IMR-90 (cell line): Measurements from ENCODE around the gene YAF2. TPM values are rescaled to one million over a fixed set of nuclear protein-coding genes. Genes with fewer than 3 reads are reported as not detected.

ENCODE experiments used
- ATAC-seq: fragments of 200-7000 bp; cut with Tn5 transposase; 2 replicates; pipeline ENCODE4 v1.9.1; 2020; ENCODE audit warnings: low read depth, mild to moderate bottlenecking, moderate library complexity
- BruUV-seq: library from RNA; stranded (reverse); fragments of 400-500 nt; replicated peaks from 2 replicates; lab custom pipeline; 2021; lab: Mats Ljungman, UMichigan
- CTCF ChIA-PET: fragments of 300-600 bp; formaldehyde crosslinking; extraction: SDS; loops from one replicate; lab custom pipeline; 2021; ENCODE audit warnings: antibody characterized with exemption; lab: Yijun Ruan, JAX
- POLR2A ChIA-PET: fragments of 300-600 bp; sonication (Branson Sonifier 250); formaldehyde crosslinking; loops from one replicate; lab custom pipeline; 2022; ENCODE audit warnings: antibody characterized with exemption; ENCODE audit not compliant: unreplicated experiment; lab: Charles Lee
- DNase-seq: peaks from one replicate; pipeline ENCODE4 v3.0.0; 2013
- H2AFZ ChIP-seq: replicated peaks from 2 replicates; pipeline ENCODE3; 2013; ENCODE audit warnings: low read length, mild to moderate bottlenecking; ENCODE audit not compliant: poor library complexity
- H2AK5ac ChIP-seq: 2 replicates; pipeline ENCODE4 v1.6.1; 2013; ENCODE audit warnings: low read depth, low read length, inconsistent platforms
- H2AK9ac ChIP-seq: replicated peaks from 2 replicates; pipeline ENCODE3; 2013; ENCODE audit warnings: mild to moderate bottlenecking, low read depth, low read length, moderate library complexity; ENCODE audit not compliant: poor library complexity
- H2BK120ac ChIP-seq: 2 replicates; pipeline ENCODE4 v1.6.1; 2013; ENCODE audit warnings: low read depth, low read length, inconsistent platforms
- H2BK15ac ChIP-seq: 3 replicates; pipeline ENCODE4 v1.6.1; 2013; ENCODE audit warnings: low read depth, low read length, inconsistent platforms
- H2BK20ac ChIP-seq: 2 replicates; pipeline ENCODE4 v1.6.1; 2013; ENCODE audit warnings: low read depth, mild to moderate bottlenecking, inconsistent platforms, low read length, moderate library complexity
- H2BK5ac ChIP-seq: 2 replicates; pipeline ENCODE4 v1.6.1; 2013; ENCODE audit warnings: mild to moderate bottlenecking, low read depth, low read length, inconsistent platforms; ENCODE audit not compliant: poor library complexity, severe bottlenecking
- H3K14ac ChIP-seq: replicated peaks from 2 replicates; pipeline ENCODE4 v1.6.1; 2013; ENCODE audit warnings: low read depth, low read length, inconsistent platforms
- H3K18ac ChIP-seq: 2 replicates; pipeline ENCODE4 v1.6.1; 2013; ENCODE audit warnings: low read depth, low read length, control low read depth
- H3K23ac ChIP-seq: 2 replicates; pipeline ENCODE4 v1.6.1; 2013; ENCODE audit warnings: low read depth, low read length, inconsistent platforms
- H3K27ac ChIP-seq: 2 replicates; pipeline ENCODE4 v1.5.1; 2013; ENCODE audit warnings: mild to moderate bottlenecking, control low read depth, low read length; ENCODE audit not compliant: insufficient read depth
- H3K27me3 ChIP-seq: 2 replicates; pipeline ENCODE4 v1.6.1; 2013; ENCODE audit warnings: low read length; ENCODE audit not compliant: control insufficient read depth, insufficient read depth
- H3K36me3 ChIP-seq: 2 replicates; pipeline ENCODE4 v1.6.1; 2013; ENCODE audit warnings: low read length, mixed read lengths; ENCODE audit not compliant: control insufficient read depth, insufficient read depth
- H3K4ac ChIP-seq: 2 replicates; pipeline ENCODE4 v1.6.1; 2013; ENCODE audit warnings: low read depth, low read length, inconsistent platforms
- H3K4me1 ChIP-seq: 2 replicates; pipeline ENCODE4 v1.6.1; 2013; ENCODE audit warnings: low read length, mixed read lengths; ENCODE audit not compliant: control insufficient read depth, insufficient read depth
- H3K4me2 ChIP-seq: 2 replicates; pipeline ENCODE4 v1.6.1; 2013; ENCODE audit warnings: low read depth, mild to moderate bottlenecking, control low read depth, low read length, moderate library complexity
- H3K4me3 ChIP-seq: 2 replicates; pipeline ENCODE4 v1.5.1; 2013; ENCODE audit warnings: low read depth, mild to moderate bottlenecking, control low read depth, low read length, moderate library complexity; ENCODE audit not compliant: insufficient read depth
- H3K56ac ChIP-seq: 2 replicates; pipeline ENCODE4 v1.6.1; 2013; ENCODE audit warnings: low read length, inconsistent platforms; ENCODE audit not compliant: insufficient read depth; ENCODE audit errors: extremely low read depth
- H3K79me1 ChIP-seq, 2 experiments: 2 replicates each; pipeline ENCODE4 v1.6.1; 2013; ENCODE audit warnings: low read length in 2 of 2, inconsistent platforms in 1 of 2, low read depth in 1 of 2
- H3K9ac ChIP-seq: 2 replicates; pipeline ENCODE4 v1.6.1; 2013; ENCODE audit warnings: low read depth, low read length, control low read depth
- H3K9me1 ChIP-seq: 2 replicates; pipeline ENCODE4 v1.6.1; 2013; ENCODE audit warnings: low read length, inconsistent platforms; ENCODE audit not compliant: insufficient read depth
- H3K9me3 ChIP-seq: 2 replicates; pipeline ENCODE4 v1.6.1; 2013; ENCODE audit warnings: low read length; ENCODE audit not compliant: control insufficient read depth, insufficient read depth
- H4K20me1 ChIP-seq: 2 replicates; pipeline ENCODE4 v1.6.1; 2013; ENCODE audit warnings: low read length, inconsistent platforms; ENCODE audit not compliant: insufficient read depth
- H4K5ac ChIP-seq: 2 replicates; pipeline ENCODE4 v1.6.1; 2013; ENCODE audit warnings: mild to moderate bottlenecking, low read depth, low read length, control low read depth
- H4K8ac ChIP-seq, 2 experiments: 2 replicates each; pipeline ENCODE4 v1.6.1; 2013; ENCODE audit warnings: low read depth in 2 of 2, low read length in 2 of 2, control low read depth in 1 of 2, inconsistent platforms in 1 of 2
- H4K91ac ChIP-seq: 2 replicates; pipeline ENCODE4 v1.6.1; 2013; ENCODE audit warnings: low read depth, low read length, inconsistent platforms; ENCODE audit not compliant: insufficient read depth
- CHD1 ChIP-seq: IDR thresholded peaks from 2 replicates; pipeline ENCODE4 v1.6.1; 2012; ENCODE audit warnings: low read depth, low read length, improper control_type of control experiment
- MAZ ChIP-seq: IDR thresholded peaks from 2 replicates; pipeline ENCODE4 v1.6.1; 2012; ENCODE audit warnings: low read depth, mild to moderate bottlenecking, low read length, improper control_type of control experiment, moderate library complexity, borderline replicate concordance
- RFX5 ChIP-seq: IDR thresholded peaks from 2 replicates; pipeline ENCODE4 v1.8.0; 2012; ENCODE audit warnings: low read depth, mild to moderate bottlenecking, low read length, moderate library complexity
- USF2 ChIP-seq: fragments of 150-350 bp; IDR thresholded peaks from 2 replicates; pipeline ENCODE4 v1.6.1; 2017; ENCODE audit warnings: mild to moderate bottlenecking, antibody characterized with exemption, low read length, low read depth
- WGBS, 2 experiments: methylation state at CpG; one replicate each; pipeline versions ENCODE4 v1.1.5 to v1.1.7; 2013; ENCODE audit warnings: missing lambda C conversion rate in 2 of 2; ENCODE audit not compliant: insufficient read length in 1 of 2; ENCODE audit errors: extremely low coverage in 2 of 2; 5-methylcytosine and 5-hydroxymethylcytosine counted together
- dilution Hi-C: fragments of 300-500 bp; cut with HindIII; formaldehyde crosslinking; loops from one replicate; pipeline ENCODE4 v1.14.3; 2018; ENCODE audit warnings: low sequenced_read_pairs; ENCODE audit not compliant: unreplicated experiment
- in situ Hi-C: fragments of 300-500 bp; cut with MboI; formaldehyde crosslinking; loops from 3 replicates; pipeline ENCODE4 v1.14.3; 2019; ENCODE audit warnings: low sequenced_read_pairs, inconsistent platforms, mixed read lengths
- intact Hi-C: fragments of 100-400 bp; cut with micrococcal nuclease; formaldehyde crosslinking; loops from 2 replicates; pipeline ENCODE4 v1.10.0; 2022
- polyA plus RNA-seq, 3 experiments: library from polyadenylated mRNA; depleted of rRNA; stranded (reverse); fragments of >200 nt; gene quantifications; 2 replicates each; pipeline ENCODE4 v1.2.3, GENCODE V29; 2012; ENCODE audit warnings: low replicate concordance in 1 of 3
- total RNA-seq: library from RNA; depleted of rRNA; stranded (reverse); fragments of >200 nt; gene quantifications from 2 replicates; pipeline ENCODE4 v1.2.3, GENCODE V29; 2012

Gene YAF2
- total and polyA plus RNA-seq, 2 of the 4 experiments (the other 2 are of a cell fraction), result 7.9 to 14.2 TPM

GRCh38 chr12:42284157-42284556, 46.1 kb upstream of the YAF2 start:
- POLR2A ChIA-PET, result no interaction called here
- WGBS, 2 experiments, result no CpG with 5 or more reads among the region's 1 CpG
- dilution Hi-C loops, result no loop called here

More at GRCh38 chr12:42284157-42284556, 46.1 kb upstream of the YAF2 start:
- Histone ChIP-seq H2BK120ac (no peak overlapping the region), H3K36me3 (no peaks in the 10 kb centered on the region), H3K9me3 (no peaks in the 10 kb centered on the region), H2BK20ac (no peak overlapping the region), H4K91ac (no peak overlapping the region), H3K27ac (no peak overlapping the region), H2AK5ac (no peak overlapping the region), H3K23ac (no peak overlapping the region), H2AFZ (no peak overlapping the region), H3K27me3 (peaks cover 3% of the 10 kb centered on the region), H2BK5ac (no peak overlapping the region), H3K4ac (no peak overlapping the region), H4K8ac (no peak overlapping the region), H3K9me1 (no peaks in the 10 kb centered on the region), H3K9ac (no peak overlapping the region), H3K4me2 (no peak overlapping the region), H3K79me1 (no peaks in the 10 kb centered on the region), H2AK9ac (no peak overlapping the region), H3K18ac (no peak overlapping the region), H3K56ac (no peak overlapping the region), H4K20me1 (no peaks in the 10 kb centered on the region), H2BK15ac (no peak overlapping the region), H3K14ac (no peak overlapping the region), H3K4me3 (no peak overlapping the region), H4K5ac (no peak overlapping the region), H3K4me1 (no peaks in the 10 kb centered on the region)
- in situ Hi-C loops, result no loop called here
- ATAC-seq, result no peak
- BruUV-seq, result no TSS peak
- CTCF ChIA-PET, result no interaction called here
- intact Hi-C loops, result no loop called here
- TF ChIP-seq MAZ (no peak), CHD1 (no peak), RFX5 (no peak), USF2 (no peak)
- no peak for DNase-seq
